ENCODE results near the gene S100A12.
"Not testable (repeated sequence)": the region's sequence is repeated elsewhere in the genome, so short reads cannot be mapped to it uniquely, and the experiment has no call there.

S100A12 gene

DNA sequence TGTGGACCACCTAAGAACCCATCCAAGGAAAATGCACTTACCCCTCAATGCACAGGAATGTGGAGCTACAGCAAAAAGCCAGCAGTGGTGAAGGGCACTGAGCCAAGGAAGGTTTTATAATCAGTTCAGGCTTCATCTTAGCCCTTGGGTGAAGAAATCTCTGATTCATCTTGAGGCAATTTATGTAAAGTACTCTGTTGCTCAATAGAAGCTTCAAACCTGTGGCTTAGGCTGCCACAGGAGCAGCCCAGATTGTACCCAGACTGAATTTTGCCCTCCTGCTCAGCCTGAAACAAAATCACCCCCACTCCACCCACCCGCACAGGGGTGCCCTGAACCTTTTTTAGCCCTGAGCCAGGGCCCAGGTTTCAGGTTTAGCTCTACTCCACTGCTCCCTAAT lies at the start of gene S100A12:
Gene S100A12 (minus strand): TSS at position 111 of the 400 bp plus-strand sequence. CDS start 1,029 bp downstream, outside the sequence.
- no peak for DNase-seq (ENCODE audit: low read depth, low spot score)

DNA sequence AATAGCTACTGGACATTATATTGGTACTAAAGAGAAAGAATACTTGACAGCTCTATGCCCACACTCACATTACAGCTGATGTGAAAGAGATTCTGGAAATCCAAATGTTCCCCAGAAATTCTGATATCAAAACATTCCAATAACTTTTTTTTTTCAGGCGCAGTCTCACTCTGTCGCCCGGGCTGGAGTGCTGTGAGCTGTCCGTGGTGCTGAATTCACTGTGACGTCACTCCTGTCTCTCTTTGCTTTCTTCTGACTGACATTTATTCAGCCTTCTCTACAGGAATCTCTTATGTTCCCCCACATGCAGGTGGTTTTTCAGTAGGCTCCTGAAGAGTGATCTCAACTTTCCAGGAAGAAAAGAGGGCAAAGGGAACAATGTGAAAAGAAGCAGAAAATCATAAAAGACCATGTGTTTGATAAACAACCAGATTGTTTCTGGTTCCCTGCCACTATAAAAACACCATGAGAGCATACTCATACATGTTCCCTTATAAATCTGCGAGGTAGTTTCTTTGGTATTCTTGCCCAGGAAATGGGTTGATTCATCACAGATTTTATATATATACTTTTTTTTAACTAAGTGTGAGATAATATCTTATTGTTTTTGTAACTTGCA lies 47.1 kb upstream of the S100A12 start:
- DNase-seq (ENCODE audit: low read depth, low spot score) = peak; percentile 39

- DNase-seq (ENCODE audit: low read depth, low spot score) = no peak
Measured at GRCh38 chr1:153420306-153420705, 44.9 kb upstream of the S100A12 start.

DNA sequence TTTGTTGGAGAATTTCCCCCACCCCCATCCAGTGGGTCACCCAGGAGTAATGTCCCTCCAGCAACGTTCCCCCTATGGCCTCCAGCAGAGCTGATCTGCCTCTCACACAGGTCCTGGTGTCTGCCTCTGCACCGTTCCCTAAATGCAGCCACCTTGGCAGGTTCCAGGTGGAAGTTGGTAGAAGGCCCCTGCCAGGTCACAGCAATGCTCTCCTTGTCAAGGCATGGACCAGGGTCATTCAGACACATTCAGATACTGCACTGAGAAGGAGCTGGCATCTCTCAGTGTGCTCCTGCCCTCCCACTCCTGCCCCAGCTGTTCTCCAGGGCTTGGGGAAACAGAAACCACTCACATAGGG lies 44.0 kb upstream of the S100A12 start:
- not testable (repeated sequence) for DNase-seq (ENCODE audit: low read depth, low spot score)

DNA sequence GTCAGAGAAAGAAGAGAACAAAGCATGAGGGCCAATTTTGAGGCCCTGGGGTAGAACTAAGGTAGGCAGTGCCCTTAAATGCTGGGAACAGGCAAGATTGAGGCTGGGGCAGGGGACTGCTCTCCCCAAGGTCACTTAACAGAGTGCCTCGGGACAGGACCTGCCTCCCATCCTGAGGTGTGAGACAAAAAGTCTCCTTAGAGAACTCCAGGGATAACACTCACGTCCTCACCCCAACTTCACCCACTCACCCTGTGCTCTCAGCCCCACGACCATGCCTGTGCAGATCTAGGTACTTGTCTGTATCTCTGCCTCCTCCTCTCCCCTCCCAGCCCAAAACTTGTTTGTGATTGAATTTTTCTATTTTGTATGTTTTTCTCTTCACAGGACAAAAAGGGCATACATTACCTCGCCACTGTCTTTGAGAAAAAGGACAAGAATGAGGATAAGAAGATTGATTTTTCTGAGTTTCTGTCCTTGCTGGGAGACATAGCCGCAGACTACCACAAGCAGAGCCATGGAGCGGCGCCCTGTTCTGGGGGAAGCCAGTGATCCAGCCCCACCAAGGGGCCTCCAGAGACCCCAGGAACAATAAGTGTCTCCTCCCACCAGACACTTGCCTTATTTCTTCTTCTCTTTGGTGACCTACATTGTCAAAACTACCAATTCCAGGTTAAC lies 43.5 kb upstream of the S100A12 start:
- DNase-seq (ENCODE audit: low read depth, low spot score) = not testable (repeated sequence)

DNA sequence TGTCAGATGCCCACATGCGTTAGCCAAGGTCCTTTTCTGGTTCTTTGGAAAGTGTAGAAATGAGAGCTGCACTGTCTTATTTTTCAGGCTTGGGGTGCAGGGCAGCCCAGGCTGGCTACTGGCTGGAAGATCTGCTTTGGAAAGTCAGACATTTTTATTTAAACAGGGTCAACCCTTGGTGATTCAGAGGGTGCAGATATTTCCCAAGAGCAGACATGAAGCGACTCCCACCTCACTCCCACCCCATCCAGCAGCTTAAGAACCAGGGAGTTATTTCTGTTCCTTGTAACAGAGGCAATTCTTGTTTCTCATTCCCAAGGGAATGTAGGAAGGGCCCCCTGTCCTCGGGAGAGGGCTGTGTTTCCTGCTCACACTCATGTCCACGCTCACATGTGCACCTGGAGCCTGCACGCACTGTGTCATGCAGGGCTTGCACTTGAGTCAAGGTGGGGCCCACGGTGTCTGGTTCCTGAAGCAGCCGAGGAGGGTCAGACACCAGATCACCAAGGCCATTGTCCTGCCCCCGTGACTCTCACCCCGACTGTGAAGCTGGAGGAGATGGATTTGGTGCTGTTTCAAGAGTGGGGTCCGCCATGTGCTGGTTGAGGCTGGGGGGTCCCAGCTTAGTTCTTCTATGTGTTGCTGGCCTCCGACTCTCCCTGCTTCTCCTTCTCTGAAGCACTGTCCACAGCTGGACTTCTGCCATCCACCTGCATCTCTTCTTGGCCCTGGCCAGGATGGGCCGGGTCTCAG lies 41.9 kb upstream of the S100A12 start:
- DNase-seq (ENCODE audit: low read depth, low spot score) = no peak

GRCh38 chr1:153415850-153416570 lies 40.6 kb upstream of the S100A12 start, which contains the start of gene S100A7A:
S100A7A (plus strand) TSS chr1:153416520; CDS start chr1:153418083, 1,563 bp downstream.
- DNase-seq (ENCODE audit: low read depth, low spot score) = no peak

DNA sequence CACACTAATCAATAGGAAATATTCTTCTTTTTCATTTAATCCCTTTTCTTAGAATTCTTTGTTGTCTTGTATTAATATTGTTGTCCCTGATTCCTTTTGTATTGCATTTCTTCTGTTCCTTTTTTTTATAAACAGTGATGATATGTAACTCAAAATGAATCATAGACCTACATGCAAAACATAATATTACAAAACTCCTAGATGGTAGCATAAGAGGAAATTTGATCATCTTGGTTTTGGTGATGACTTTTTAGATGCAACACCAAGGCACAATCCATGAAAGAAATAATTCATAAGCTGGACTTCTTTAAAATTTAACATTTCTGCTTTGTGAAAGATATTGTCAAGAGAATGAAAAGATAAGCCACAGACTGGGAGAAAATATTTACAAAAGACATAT lies 38.5 kb upstream of the S100A12 start:
- not testable (repeated sequence) for DNase-seq (ENCODE audit: low read depth, low spot score)

DNA sequence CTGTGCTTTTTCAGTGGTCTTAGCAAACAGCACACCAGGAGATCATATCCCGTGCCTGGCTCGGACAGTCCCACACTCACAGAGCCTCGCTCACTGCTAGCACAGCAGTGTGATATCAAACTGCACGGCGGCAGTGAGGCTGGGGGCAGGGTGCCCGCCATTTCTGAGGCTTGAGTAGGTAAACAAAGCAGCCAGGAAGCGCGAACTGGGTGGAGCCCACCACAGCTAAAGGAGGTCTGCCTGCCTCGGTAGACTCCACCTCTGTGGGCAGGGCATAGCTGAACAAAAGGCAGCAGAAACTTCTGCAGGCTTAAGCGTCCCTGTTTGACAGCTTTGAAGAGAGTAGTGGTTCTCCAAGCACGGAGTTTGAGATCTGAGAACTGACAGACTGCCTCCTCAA lies 31.9 kb upstream of the S100A12 start:
- DNase-seq (ENCODE audit: low read depth, low spot score) = not testable (repeated sequence)

GRCh38 chr1:153405825-153406599 lies 30.6 kb upstream of the S100A12 start:
- not testable (repeated sequence) for DNase-seq (ENCODE audit: low read depth, low spot score)

- peak; percentile 9 for DNase-seq (ENCODE audit: low read depth, low spot score)
Measured at GRCh38 chr1:153404768-153405167, 29.3 kb upstream of the S100A12 start.

DNA sequence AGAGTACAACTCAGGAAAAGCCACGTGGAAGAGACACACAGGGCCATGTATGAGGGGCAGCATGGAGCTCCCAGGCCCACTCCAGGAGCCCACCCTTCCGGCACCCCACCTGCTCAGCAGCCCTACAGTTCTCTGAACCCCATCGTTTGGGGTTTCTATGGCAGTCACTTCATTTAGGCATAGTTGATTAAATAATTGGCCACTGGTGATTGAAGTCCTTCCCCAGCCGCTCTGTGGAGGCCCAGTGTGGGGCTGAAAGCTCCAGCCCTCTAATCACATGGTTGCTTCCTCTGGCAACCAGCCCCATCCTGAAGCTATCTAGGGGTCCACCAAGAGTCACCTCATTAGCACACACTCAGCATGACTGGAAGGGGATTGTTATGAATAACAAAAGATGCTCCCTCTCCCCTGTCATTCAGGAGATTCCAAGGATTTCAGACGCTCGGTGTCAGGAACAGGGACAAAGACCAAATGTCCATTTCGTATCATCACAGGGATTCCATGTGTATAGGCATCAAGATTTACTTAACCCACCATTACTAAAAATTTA lies 28.7 kb upstream of the S100A12 start:
- no peak for DNase-seq (ENCODE audit: low read depth, low spot score)

- no peak for DNase-seq (ENCODE audit: low read depth, low spot score)
Measured at GRCh38 chr1:153403421-153404085, 28.1 kb upstream of the S100A12 start.

GRCh38 chr1:153402226-153402625 lies 26.8 kb upstream of the S100A12 start:
- DNase-seq (ENCODE audit: low read depth, low spot score) = no peak

- DNase-seq (ENCODE audit: low read depth, low spot score) = no peak
Measured at GRCh38 chr1:153401461-153401860, 26.0 kb upstream of the S100A12 start.

DNA sequence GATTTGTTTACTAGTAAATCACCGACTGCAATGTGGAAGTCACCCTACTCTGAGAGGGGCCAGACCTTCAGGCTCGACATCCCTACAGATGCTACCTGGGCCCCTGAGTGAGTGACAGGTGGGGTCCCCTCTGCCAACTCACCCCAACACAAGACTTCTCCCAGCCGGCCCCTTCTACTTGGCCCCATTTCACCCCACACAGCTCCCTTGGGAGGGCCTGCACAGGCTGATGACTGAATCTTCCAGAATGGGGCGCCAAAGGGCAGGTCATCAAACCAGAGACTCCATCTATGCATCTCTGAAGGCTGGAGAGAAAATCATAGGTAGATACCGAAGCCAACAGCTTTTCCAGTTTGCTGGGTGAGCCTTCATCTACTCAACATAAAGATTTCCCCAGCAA lies 24.8 kb upstream of the S100A12 start:
- no peak for DNase-seq (ENCODE audit: low read depth, low spot score)

- no peak for DNase-seq (ENCODE audit: low read depth, low spot score)
Measured at GRCh38 chr1:153399401-153400055, 24.1 kb upstream of the S100A12 start.

- DNase-seq (ENCODE audit: low read depth, low spot score) = no peak
Measured at GRCh38 chr1:153397924-153398651, 22.7 kb upstream of the S100A12 start.
